ENCODE results near the gene NAE1. TPM values are rescaled to one million over a fixed set of nuclear protein-coding genes. Genes with fewer than 3 reads are reported as not detected.
A peak's percentile ranks its signal among the peaks of the same experiment; 100 is the strongest.

Gene NAE1
- total RNA-seq, 1 experiment from 2014 or later, result 129 TPM

GRCh38 chr16:66844342-66845079 lies 13.7 kb upstream of the NAE1 start, which contains the start of gene CA7 (continued):
- no peak for TF ChIP-seq ZNF532 (CRISPR knock-in tag; IDR thresholded peaks at IDR 0.05; ENCODE audit: borderline replicate concordance)
- TF ChIP-seq ELF4 (CRISPR knock-in tag; IDR thresholded peaks at IDR 0.05; ENCODE audit: low read depth), result no peak
- TF ChIP-seq ZNF281 (CRISPR knock-in tag; IDR thresholded peaks at IDR 0.05), result no peak
- no peak for TF ChIP-seq NR3C1 (CRISPR knock-in tag; conservative IDR thresholded peaks at IDR 0.05; ENCODE audit: low read depth)
- TF ChIP-seq OVOL2 (CRISPR knock-in tag; IDR thresholded peaks at IDR 0.05; ENCODE audit: borderline replicate concordance), result no peak
- no peak for TF ChIP-seq MXD4 (CRISPR knock-in tag; IDR thresholded peaks at IDR 0.05; ENCODE audit: borderline replicate concordance)
- no peak for TF ChIP-seq NR1H2 (CRISPR knock-in tag; IDR thresholded peaks at IDR 0.05)
- no peak for TF ChIP-seq NFATC4 (CRISPR knock-in tag; IDR thresholded peaks at IDR 0.05)
- no peak for TF ChIP-seq SOX15 (CRISPR knock-in tag; IDR thresholded peaks at IDR 0.05)
- no peak for TF ChIP-seq STAT6 (CRISPR knock-in tag; conservative IDR thresholded peaks at IDR 0.05; ENCODE audit: low read depth)
- TF ChIP-seq ATF2 (CRISPR knock-in tag; IDR thresholded peaks at IDR 0.05; ENCODE audit: borderline replicate concordance, low read depth), result no peak
- no peak for TF ChIP-seq NFYB (CRISPR knock-in tag; conservative IDR thresholded peaks at IDR 0.05; ENCODE audit: low read depth)
- TF ChIP-seq ETV6 (CRISPR knock-in tag; IDR thresholded peaks at IDR 0.05), result 0 out of 2 replicates have a peak, but pooled peaks have one; percentile 45
- TF ChIP-seq CREM (CRISPR knock-in tag; IDR thresholded peaks at IDR 0.05), result no peak
- TF ChIP-seq ZNF138 (CRISPR knock-in tag; conservative IDR thresholded peaks at IDR 0.05), result no peak
- TF ChIP-seq PRRX2 (CRISPR knock-in tag; IDR thresholded peaks at IDR 0.05), result no peak
- no peak for TF ChIP-seq SP1 (CRISPR knock-in tag; conservative IDR thresholded peaks at IDR 0.05)
- no peak for TF ChIP-seq USF2 (CRISPR knock-in tag; IDR thresholded peaks at IDR 0.05)
- no peak for TF ChIP-seq MYBL2 (CRISPR knock-in tag; IDR thresholded peaks at IDR 0.05)
- TF ChIP-seq ARID4B (CRISPR knock-in tag; IDR thresholded peaks at IDR 0.05; ENCODE audit: borderline replicate concordance), result no peak
- no peak for TF ChIP-seq NFE2L1 (CRISPR knock-in tag; IDR thresholded peaks at IDR 0.05)
